Pancreas (tissue), 10 donors: Measurements from ENCODE around the gene STX11. TPM values are rescaled to one million over a fixed set of nuclear protein-coding genes. Genes with fewer than 3 reads are reported as not detected.
"Not testable (repeated sequence)": the region's sequence is repeated elsewhere in the genome, so short reads cannot be mapped to it uniquely, and the experiment has no call there.

Experiments used
- ATAC-seq, 4 donors: fragments of 200-7000 bp; cut with Tn5 transposase; one replicate each; pipeline versions ENCODE4 v1.8.0 to v1.9.1; 2020; ENCODE audit warnings: mild to moderate bottlenecking in 4 of 4, moderate library complexity in 4 of 4
- DNase-seq, 6 donors: peaks; one replicate each; pipeline ENCODE4 v3.0.0-alpha.2; 2020
- FAIRE-seq: peaks from 2 replicates; lab custom pipeline; 2012; peaks lifted over from hg19 to GRCh38; lab: Jason Lieb, UNC
- H3K27ac ChIP-seq, 4 donors: fragments of 200-600 bp; sonication (generic); 1 replicate in 3 of 4; 2 replicates in 1 of 4; pipeline versions ENCODE4 v1.5.0 to v1.8.0; 2020
- H3K27me3 ChIP-seq, 4 donors: fragments of 200-600 bp; one replicate each; pipeline ENCODE4 v1.8.0; 2021
- H3K36me3 ChIP-seq, 3 donors: fragments of 200-600 bp; sonication (generic) in 1 of 3; one replicate each; pipeline versions ENCODE4 v1.5.0 to v1.8.0; 2020 to 2021
- H3K4me1 ChIP-seq, 3 donors: fragments of 200-600 bp; one replicate each; pipeline ENCODE4 v1.8.0; 2021
- H3K4me3 ChIP-seq, 4 donors: fragments of 200-600 bp; sonication (generic) in 2 of 4; one replicate each; pipeline versions ENCODE4 v1.5.0 to v1.8.0; 2020 to 2021
- H3K9me3 ChIP-seq, 4 donors: fragments of 200-600 bp; one replicate each; pipeline ENCODE4 v1.8.0; 2021
- CTCF ChIP-seq, 4 donors: fragments of 200-600 bp; sonication (generic) in 3 of 4; IDR thresholded peaks; one replicate each; pipeline versions ENCODE4 v1.5.0 to v1.8.0; 2021; ENCODE audit warnings: antibody characterized with exemption in 4 of 4
- WGBS, 2 donors: extraction: QIAGEN DNeasy Blood & Tissue Kit; methylation state at CpG; one replicate each; pipeline ENCODE4 v1.1.7; 2013; 5-methylcytosine and 5-hydroxymethylcytosine counted together
- intact Hi-C, 3 donors: fragments of 100-400 bp; cut with DNase I; formaldehyde crosslinking; loops; one replicate each; pipeline versions ENCODE4 v1.11.1 to v1.14.2; 2022
- polyA plus RNA-seq, 2 donors: library from polyadenylated mRNA; stranded (reverse); fragments of 200-250 nt; gene quantifications; one replicate each; pipeline ENCODE4 v1.2.3, GENCODE V29; 2013
- total RNA-seq, 6 donors: library from RNA; stranded (reverse); fragmentation: NEBNext Ultra II Directional in 4 of 6; extraction: Animal tissue kit (Norgen Biotek cat#: 25700) in 4 of 6; gene quantifications; one replicate each; pipeline versions ENCODE4 v1.2.1 to v1.2.4, GENCODE V29; 2021 to 2023
- donor health status: healthy with polysubstance abuse.
- donor health status: DM: no; HTN: no; CAD: no; lungs with moderate emphysema.
- donor health status: DM: no; HTN: no; CAD: no.
- donor health status: control.
- donor health status: control.
- donor health status: Bipolar disorder and iron deficiency.
- donor health status: DM: yes; HTN: yes; CAD: no.
- donor health status: DM: no; HTN: no; CAD: no.
- donor health status: DM: no; HTN: no; CAD: no.
- donor health status: DM: yes; HTN: yes; CAD: no.

Gene STX11
- total and polyA plus RNA-seq, 8 donors, result 0.47 to 2.6 (median 1.1) TPM

- ATAC-seq (no peak), FAIRE-seq (no peak), DNase-seq (no peak)
- Histone ChIP-seq H3K4me1 (no peaks in the 10 kb centered on the region), H3K9me3 (no peaks in the 10 kb centered on the region), H3K4me3 (no peak overlapping the region), H3K27ac (no peak overlapping the region), H3K36me3 (no peaks in the 10 kb centered on the region), H3K27me3 (no peaks in the 10 kb centered on the region)
- intact Hi-C loops, result no loop called here
- WGBS, 2 donors, result 79 to 85% methylated on average over 1 of the region's 1 CpG
- TF ChIP-seq CTCF (IDR thresholded peaks at IDR 0.05), result no peak
Measured at GRCh38 chr6:144131248-144131709, 19.0 kb upstream of the STX11 start.

- H3K27ac ChIP-seq, DNase-seq, ATAC-seq, FAIRE-seq, intact Hi-C loops, H3K4me3 ChIP-seq, H3K4me1 ChIP-seq, H3K9me3 ChIP-seq, H3K27me3 ChIP-seq, H3K36me3 ChIP-seq: not testable (repeated sequence)
Measured at GRCh38 chr6:144132167-144132690, 18.1 kb upstream of the STX11 start.

- no peaks in the 10 kb centered on the region for H3K27me3 ChIP-seq
- 68 to 70% methylated on average over 5 of the region's 5 CpGs for WGBS, 2 donors
- no peaks in the 10 kb centered on the region for H3K9me3 ChIP-seq
- ATAC-seq, result no peak
- no peak for DNase-seq
- TF ChIP-seq CTCF (IDR thresholded peaks at IDR 0.05), result no peak
- no peak overlapping the region for H3K27ac ChIP-seq
- no peaks in the 10 kb centered on the region for H3K36me3 ChIP-seq
- intact Hi-C loops, result no loop called here
- no peak for FAIRE-seq
- H3K4me3 ChIP-seq, result no peak overlapping the region
- no peaks in the 10 kb centered on the region for H3K4me1 ChIP-seq
Measured at GRCh38 chr6:144133225-144133821, 17.0 kb upstream of the STX11 start.

- ATAC-seq, result no peak
- H3K4me3 ChIP-seq, result no peak overlapping the region
- no peaks in the 10 kb centered on the region for H3K27me3 ChIP-seq
- intact Hi-C loops, result no loop called here
- no peaks in the 10 kb centered on the region for H3K9me3 ChIP-seq
- WGBS, 2 donors, result 92 to 94% methylated on average over 2 of the region's 2 CpGs
- H3K4me1 ChIP-seq, result no peaks in the 10 kb centered on the region
- TF ChIP-seq CTCF (IDR thresholded peaks at IDR 0.05), result no peak
- DNase-seq, result no peak
- H3K27ac ChIP-seq, result no peak overlapping the region
- no peaks in the 10 kb centered on the region for H3K36me3 ChIP-seq
- FAIRE-seq, result no peak
Measured at GRCh38 chr6:144134176-144134575, 16.1 kb upstream of the STX11 start.

- Histone ChIP-seq H3K9me3 (no peaks in the 10 kb centered on the region), H3K27ac (no peak overlapping the region), H3K4me1 (no peaks in the 10 kb centered on the region), H3K27me3 (no peaks in the 10 kb centered on the region), H3K4me3 (no peak overlapping the region), H3K36me3 (no peaks in the 10 kb centered on the region)
- TF ChIP-seq CTCF (IDR thresholded peaks at IDR 0.05), result no peak
- ATAC-seq (no peak), DNase-seq (no peak), FAIRE-seq (peak; percentile 83)
- 63 to 83% methylated on average over 2 of the region's 2 CpGs for WGBS, 2 donors
- intact Hi-C loops, result no loop called here
Measured at GRCh38 chr6:144134737-144135136, 15.6 kb upstream of the STX11 start.
